Astrocyte of the cerebellum (primary cell): ENCODE data around the gene SLC66A1.
"Not testable (repeated sequence)": the region's sequence is repeated elsewhere in the genome, so short reads cannot be mapped to it uniquely, and the experiment has no call there.

Source experiments
- DNase-seq: peaks from one replicate; pipeline ENCODE4 v3.0.0-alpha.2; 2011; ENCODE audit warnings: low read depth
- H3K4me3 ChIP-seq: 2 replicates; pipeline ENCODE4 v1.5.1; 2011; ENCODE audit warnings: mild to moderate bottlenecking, low read depth, low read length, moderate library complexity
- in situ Hi-C: cut with HindIII; loops from 2 replicates; pipeline ENCODE4 v1.10.0; 2017; ENCODE audit warnings: low sequenced_read_pairs
- TF ChIP-seq, protein P1 (sequence below): IDR thresholded peaks from 2 replicates; pipeline ENCODE4 v1.5.1; 2012; ENCODE audit warnings: low read length, low read depth, moderate library complexity, mild to moderate bottlenecking; ENCODE audit errors: missing control alignments

Gene SLC66A1, protein sequence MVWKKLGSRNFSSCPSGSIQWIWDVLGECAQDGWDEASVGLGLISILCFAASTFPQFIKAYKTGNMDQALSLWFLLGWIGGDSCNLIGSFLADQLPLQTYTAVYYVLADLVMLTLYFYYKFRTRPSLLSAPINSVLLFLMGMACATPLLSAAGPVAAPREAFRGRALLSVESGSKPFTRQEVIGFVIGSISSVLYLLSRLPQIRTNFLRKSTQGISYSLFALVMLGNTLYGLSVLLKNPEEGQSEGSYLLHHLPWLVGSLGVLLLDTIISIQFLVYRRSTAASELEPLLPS

DNA sequence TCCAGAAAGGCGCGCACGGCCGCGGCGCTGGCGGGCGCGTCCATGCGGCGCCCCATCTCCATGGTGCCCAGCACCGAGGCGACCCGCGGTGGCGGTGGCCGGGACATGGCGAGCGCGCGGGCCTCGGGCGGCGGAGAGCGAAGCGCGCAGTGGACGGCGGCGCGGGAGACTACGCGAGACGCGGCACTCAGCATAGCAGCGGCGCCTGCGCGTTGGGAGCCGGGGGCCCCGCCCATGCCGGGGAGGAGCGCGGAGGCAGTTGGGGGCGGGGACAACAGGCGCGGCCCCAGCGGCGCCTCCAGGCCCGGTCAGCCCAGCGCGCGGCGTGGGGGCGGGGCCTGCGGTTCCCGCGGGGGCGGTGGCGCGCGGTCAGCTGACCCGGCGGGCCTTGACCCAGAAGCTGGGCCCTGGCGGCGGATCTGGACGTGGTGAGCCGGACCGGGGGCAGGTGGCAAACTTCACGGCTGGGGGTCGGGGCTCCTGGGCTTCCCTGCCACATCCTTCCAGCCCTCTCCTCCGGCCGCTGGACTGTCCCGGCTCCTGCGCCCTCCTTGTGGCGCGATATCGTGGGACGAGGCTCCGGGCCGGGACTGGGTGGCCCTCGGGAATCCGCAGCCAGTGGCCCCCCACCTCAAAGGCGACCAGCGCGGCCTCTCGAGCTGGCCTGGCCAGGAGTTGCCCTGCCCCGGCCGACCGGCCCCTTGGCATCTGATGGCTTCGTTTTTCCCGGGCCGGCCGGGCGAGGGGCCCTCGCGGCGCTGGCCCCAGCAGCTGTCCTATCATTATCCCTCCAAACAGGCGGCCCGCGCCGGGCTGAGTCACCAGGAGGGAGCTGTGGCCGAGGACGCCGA lies at the start of gene SLC66A1, which contains the start of gene AKR7A2:
Gene SLC66A1 (plus strand): TSS at position 396 of the 851 bp plus-strand sequence. CDS start 5,352 bp downstream, outside the sequence.
Gene AKR7A2 (minus strand): TSS at position 214 of the 851 bp plus-strand sequence. CDS start 20 bp downstream, at position 194.
- DNase-seq: peak; percentile 71
- H3K4me3 ChIP-seq: peak within 1 kb of the TSS; percentile 77
- in situ Hi-C loops: no loop called here
- TF ChIP-seq, protein P1, sequence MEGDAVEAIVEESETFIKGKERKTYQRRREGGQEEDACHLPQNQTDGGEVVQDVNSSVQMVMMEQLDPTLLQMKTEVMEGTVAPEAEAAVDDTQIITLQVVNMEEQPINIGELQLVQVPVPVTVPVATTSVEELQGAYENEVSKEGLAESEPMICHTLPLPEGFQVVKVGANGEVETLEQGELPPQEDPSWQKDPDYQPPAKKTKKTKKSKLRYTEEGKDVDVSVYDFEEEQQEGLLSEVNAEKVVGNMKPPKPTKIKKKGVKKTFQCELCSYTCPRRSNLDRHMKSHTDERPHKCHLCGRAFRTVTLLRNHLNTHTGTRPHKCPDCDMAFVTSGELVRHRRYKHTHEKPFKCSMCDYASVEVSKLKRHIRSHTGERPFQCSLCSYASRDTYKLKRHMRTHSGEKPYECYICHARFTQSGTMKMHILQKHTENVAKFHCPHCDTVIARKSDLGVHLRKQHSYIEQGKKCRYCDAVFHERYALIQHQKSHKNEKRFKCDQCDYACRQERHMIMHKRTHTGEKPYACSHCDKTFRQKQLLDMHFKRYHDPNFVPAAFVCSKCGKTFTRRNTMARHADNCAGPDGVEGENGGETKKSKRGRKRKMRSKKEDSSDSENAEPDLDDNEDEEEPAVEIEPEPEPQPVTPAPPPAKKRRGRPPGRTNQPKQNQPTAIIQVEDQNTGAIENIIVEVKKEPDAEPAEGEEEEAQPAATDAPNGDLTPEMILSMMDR: no peak

DNA sequence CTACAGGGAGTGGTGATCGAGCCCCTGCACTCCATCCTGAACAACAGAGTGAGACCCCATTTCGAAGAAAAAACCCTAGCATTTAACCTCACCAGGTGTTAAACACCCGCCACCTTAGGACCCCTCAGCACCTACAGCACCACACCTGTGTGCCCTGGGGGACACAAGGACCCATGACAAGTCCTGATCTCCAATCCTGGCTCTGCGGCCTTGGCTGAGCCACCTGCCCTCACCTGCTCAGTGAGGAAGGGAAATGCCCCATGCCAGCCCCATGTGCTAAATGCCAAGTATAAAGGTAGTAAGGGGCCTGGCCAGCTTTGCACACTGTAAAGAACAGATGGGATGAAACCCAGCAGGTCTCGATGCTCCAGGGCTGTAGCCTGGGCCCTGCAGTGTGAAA lies 49.4 kb upstream of the SLC66A1 start:
- H3K4me3 ChIP-seq: no peak overlapping the region
- DNase-seq: no peak
- in situ Hi-C loops: no loop called here
- TF ChIP-seq, protein P1: no peak

DNA sequence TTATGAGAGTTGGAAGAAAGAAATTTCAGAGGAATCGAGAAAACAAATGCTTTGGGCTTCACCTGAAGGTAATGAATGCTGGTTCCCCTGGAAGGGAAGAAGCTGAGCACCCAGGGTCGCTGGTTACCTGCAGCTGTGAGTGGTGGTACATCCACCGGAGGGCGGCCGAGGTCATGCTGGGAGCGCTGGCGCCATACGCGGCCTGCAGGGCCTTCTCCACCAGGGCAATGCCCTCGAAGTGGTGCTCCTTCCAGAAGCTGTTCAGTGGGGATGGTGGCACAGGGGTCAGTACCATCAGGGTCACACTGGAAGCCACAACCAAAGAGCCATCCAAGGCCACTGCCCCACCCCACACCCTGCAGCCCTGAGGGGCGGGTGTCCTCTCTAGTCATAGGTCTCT lies 43.7 kb upstream of the SLC66A1 start:
- no peak for DNase-seq
- in situ Hi-C loops: no loop called here
- H3K4me3 ChIP-seq: no peak overlapping the region
- TF ChIP-seq, protein P1: no peak

DNA sequence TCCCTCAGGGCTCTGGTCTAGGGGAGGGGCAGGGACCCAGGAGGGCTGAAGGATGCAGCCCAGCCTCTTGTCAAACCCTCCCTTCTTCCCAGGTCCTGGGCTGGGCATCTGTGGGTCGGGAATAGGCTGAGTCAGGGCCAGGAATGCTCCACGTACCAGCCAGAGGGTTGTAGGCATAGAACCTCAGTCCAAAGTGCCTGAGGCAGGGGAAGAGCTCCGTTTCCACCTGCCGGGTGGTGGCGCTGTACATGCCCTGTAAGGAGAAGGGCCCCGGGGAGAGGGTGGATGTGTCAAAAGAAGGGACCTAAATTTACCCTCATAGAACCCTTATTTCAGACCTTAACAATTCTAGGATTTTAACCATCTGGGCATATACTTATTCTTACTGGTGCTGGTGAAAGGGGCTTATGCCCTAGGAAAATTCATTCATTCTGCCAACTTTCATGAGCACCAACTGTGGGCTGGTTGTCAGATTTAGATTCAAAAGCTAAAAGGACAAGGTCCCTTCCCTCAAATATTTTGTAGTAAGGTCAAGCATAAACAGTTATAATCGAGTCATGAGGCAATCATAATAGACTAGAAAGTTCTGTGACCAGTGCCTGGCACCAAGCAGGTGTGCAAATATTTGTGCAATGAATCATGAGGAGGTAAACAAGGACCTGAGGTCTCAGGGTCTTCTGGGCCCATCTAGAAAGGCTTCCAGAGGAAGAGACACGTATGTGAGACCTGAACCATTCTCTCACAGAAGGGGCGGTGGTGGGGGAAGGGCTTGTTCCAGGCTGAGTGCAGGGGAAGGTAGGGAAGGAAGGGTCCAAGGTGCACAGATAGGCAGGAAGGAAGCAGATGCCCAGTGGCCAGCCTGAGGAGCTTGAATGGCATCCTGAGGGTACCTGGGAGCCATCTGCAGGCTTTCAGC lies 42.4 kb upstream of the SLC66A1 start:
- DNase-seq, H3K4me3 ChIP-seq, in situ Hi-C loops: not testable (repeated sequence)

DNA sequence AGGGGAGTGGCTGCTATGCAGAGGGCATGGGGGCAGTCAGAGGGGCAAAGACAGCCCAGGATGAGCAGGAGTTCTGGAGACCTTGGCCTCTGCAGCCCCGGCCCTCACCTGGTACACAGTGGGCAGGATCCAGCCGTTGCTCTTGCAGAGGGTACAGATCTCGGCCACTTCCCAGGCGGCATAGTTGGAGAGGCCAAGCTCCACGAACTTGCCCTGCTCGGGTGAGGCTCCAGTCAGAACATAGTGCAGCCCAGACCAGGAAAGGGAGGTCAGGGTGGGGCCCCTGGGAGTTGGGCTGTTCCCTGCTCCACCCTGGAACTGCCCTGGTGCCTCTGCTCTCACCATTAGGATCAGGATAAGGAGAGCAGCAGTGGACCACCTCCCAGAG lies 41.8 kb upstream of the SLC66A1 start:
- in situ Hi-C loops, H3K4me3 ChIP-seq, DNase-seq: not testable (repeated sequence)

DNA sequence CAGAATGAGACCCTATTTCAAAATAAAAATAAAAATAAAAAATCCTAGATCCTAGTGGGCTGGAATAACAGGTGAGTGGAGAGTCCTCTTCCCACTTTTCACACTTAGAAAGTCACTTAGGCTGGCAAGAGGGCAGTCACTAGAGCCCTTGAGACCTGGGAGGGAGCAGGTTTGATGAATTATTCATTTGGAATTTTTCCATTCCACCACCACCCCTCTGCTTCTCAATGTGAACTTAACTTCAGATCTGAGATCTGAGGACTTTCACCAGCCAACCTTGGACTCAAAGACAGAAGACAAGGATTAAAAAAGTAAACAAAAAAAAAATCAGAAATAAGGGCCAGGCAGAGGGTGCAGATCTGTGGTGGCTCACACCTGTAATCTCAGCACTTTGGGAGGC lies 40.1 kb upstream of the SLC66A1 start:
- DNase-seq: no peak
- no peak overlapping the region for H3K4me3 ChIP-seq
- TF ChIP-seq, protein P1: no peak
- in situ Hi-C loops: no loop called here
